ENCODE results near the gene ZCCHC8.

DNA sequence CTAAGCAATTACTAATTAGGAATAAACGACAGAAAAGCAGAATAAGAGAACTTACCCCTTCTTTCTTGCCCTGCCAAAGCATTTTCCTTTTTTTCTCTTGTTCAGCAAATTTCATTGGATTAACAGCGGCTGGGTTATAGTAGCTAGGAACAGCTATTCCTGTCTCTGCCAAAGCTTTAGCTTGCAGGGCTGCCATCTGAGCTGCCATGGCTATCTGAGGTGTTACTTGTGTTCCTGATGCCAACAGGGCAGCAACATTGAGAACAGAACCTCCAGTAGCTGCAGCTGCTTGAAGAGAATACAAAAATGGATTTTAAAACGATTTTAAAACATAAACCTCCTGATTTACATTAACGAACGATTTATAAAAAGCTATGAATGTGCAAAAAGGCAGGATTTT lies 7.4 kb upstream of the ZCCHC8 start:
- TF ChIP-seq POLR2A (IDR thresholded peaks at IDR 0.05; ENCODE audit: low read length) (no peak), GATA1 (IDR thresholded peaks at IDR 0.05; ENCODE audit: low read depth, low read length) (no peak)

All from erythroblast (primary cell).